Liver (tissue), 9 donors: ENCODE measurements around the gene GALNT10. TPM values are rescaled to one million over a fixed set of nuclear protein-coding genes. Genes with fewer than 3 reads are reported as not detected.

Experiments
- DNase-seq: peaks from one replicate; pipeline ENCODE4 v3.0.0-alpha.2; 2017; ENCODE audit warnings: low spot score
- H3K27ac ChIP-seq, 2 donors: one replicate each; pipeline ENCODE4 v1.7.0; 2013; ENCODE audit warnings: inconsistent platforms in 2 of 2, low read length in 2 of 2, control low read depth in 1 of 2, low read depth in 1 of 2, mild to moderate bottlenecking in 1 of 2
- H3K27me3 ChIP-seq, 4 donors: one replicate each; pipeline versions ENCODE4 v1.6.1 to v1.7.0; 2013; ENCODE audit warnings: low read length in 3 of 4, inconsistent platforms in 1 of 4, mild to moderate bottlenecking in 1 of 4, moderate library complexity in 1 of 4; ENCODE audit not compliant: control insufficient read depth in 4 of 4, insufficient read depth in 4 of 4
- H3K36me3 ChIP-seq, 4 donors: one replicate each; pipeline versions ENCODE4 v1.6.1 to v1.7.0; 2013; ENCODE audit warnings: low read length in 3 of 4, mild to moderate bottlenecking in 3 of 4, low read depth in 1 of 4, moderate library complexity in 1 of 4; ENCODE audit not compliant: control insufficient read depth in 4 of 4, insufficient read depth in 3 of 4
- H3K4me1 ChIP-seq, 4 donors: one replicate each; pipeline versions ENCODE4 v1.6.1 to v1.7.0; 2013; ENCODE audit warnings: low read length in 3 of 4, mild to moderate bottlenecking in 3 of 4, moderate library complexity in 1 of 4; ENCODE audit not compliant: control insufficient read depth in 4 of 4, insufficient read depth in 4 of 4
- H3K4me3 ChIP-seq, 3 donors: one replicate each; pipeline versions ENCODE4 v1.6.1 to v1.7.0; 2013; ENCODE audit warnings: low read length in 3 of 3, control low read depth in 1 of 3, low read depth in 1 of 3, mild to moderate bottlenecking in 1 of 3
- H3K9ac ChIP-seq, 2 donors: one replicate each; pipeline ENCODE4 v1.7.0; 2013; ENCODE audit warnings: low read length in 2 of 2, mild to moderate bottlenecking in 2 of 2, moderate library complexity in 2 of 2, control low read depth in 1 of 2, low read depth in 1 of 2
- H3K9me3 ChIP-seq, 4 donors: one replicate each; pipeline versions ENCODE4 v1.6.1 to v1.7.0; 2013; ENCODE audit warnings: low read length in 3 of 4; ENCODE audit not compliant: control insufficient read depth in 4 of 4
- CTCF ChIP-seq: fragments of 150-350 bp; IDR thresholded peaks from 2 replicates; pipeline ENCODE4 v1.5.1; 2017; ENCODE audit warnings: improper control_type of control experiment, low read depth, low read length; ENCODE audit not compliant: missing input control
- EGR1 ChIP-seq, 2 donors: IDR thresholded peaks; 2 replicates each; pipeline ENCODE4 v1.6.1; 2016 to 2018; ENCODE audit warnings: antibody characterized with exemption in 2 of 2, low read depth in 2 of 2
- FOXA1 ChIP-seq: IDR thresholded peaks from 2 replicates; pipeline ENCODE4 v1.6.1; 2016; ENCODE audit warnings: antibody characterized with exemption
- GABPA ChIP-seq, 2 donors: IDR thresholded peaks in 1 of 2; conservative IDR thresholded peaks in 1 of 2; 2 replicates each; pipeline ENCODE4 v1.6.1; 2016; ENCODE audit warnings: antibody characterized with exemption in 2 of 2, mild to moderate bottlenecking in 1 of 2, moderate library complexity in 1 of 2
- HNF4A ChIP-seq, 2 donors: conservative IDR thresholded peaks; 2 replicates each; pipeline ENCODE4 v1.6.1; 2016; ENCODE audit warnings: antibody characterized with exemption in 2 of 2, mild to moderate bottlenecking in 2 of 2
- HNF4G ChIP-seq: IDR thresholded peaks from 2 replicates; pipeline ENCODE4 v1.6.1; 2016; ENCODE audit warnings: antibody characterized with exemption
- NR2F2 ChIP-seq: IDR thresholded peaks from 2 replicates; pipeline ENCODE4 v1.6.1; 2016; ENCODE audit warnings: antibody characterized with exemption
- RAD21 ChIP-seq, 2 donors: IDR thresholded peaks; 2 replicates each; pipeline ENCODE4 v1.6.1; 2016; ENCODE audit warnings: antibody characterized with exemption in 2 of 2, mild to moderate bottlenecking in 2 of 2
- RXRA ChIP-seq, 2 donors: IDR thresholded peaks; 2 replicates each; pipeline ENCODE4 v1.6.1; 2017 to 2018; ENCODE audit warnings: antibody characterized with exemption in 2 of 2, mild to moderate bottlenecking in 1 of 2
- SP1 ChIP-seq: IDR thresholded peaks from 2 replicates; pipeline ENCODE4 v1.6.1; 2018; ENCODE audit warnings: antibody characterized with exemption, mild to moderate bottlenecking
- TAF1 ChIP-seq: conservative IDR thresholded peaks from 2 replicates; pipeline ENCODE4 v1.6.1; 2016; ENCODE audit warnings: antibody characterized with exemption, mild to moderate bottlenecking
- YY1 ChIP-seq: IDR thresholded peaks from 2 replicates; pipeline ENCODE4 v1.6.1; 2016; ENCODE audit warnings: antibody characterized with exemption, mild to moderate bottlenecking
- WGBS: extraction: QIAGEN DNeasy Blood & Tissue Kit; methylation state at CpG from one replicate; pipeline ENCODE4 v1.1.7; 2013; 5-methylcytosine and 5-hydroxymethylcytosine counted together
- polyA plus RNA-seq, 2 donors: library from polyadenylated mRNA; stranded (reverse) in 1 of 2; unstranded in 1 of 2; fragments of 200-250 nt in 1 of 2; fragments of >200 nt in 1 of 2; fragmentation: Nextera tagmentation in 1 of 2; extraction: Ambion mirVana in 1 of 2; gene quantifications; one replicate each; pipeline versions ENCODE4 v1.2.1 to v1.2.3, GENCODE V29; 2013 to 2015
- total RNA-seq, 2 donors: library from RNA; depleted of rRNA; stranded (reverse); fragments of >200 nt; gene quantifications; one replicate each; pipeline ENCODE4 v1.2.3, GENCODE V29; 2014
- TF ChIP-seq, protein P1 (sequence below): IDR thresholded peaks from 2 replicates; pipeline ENCODE4 v1.6.1; 2016; ENCODE audit warnings: antibody characterized with exemption, mild to moderate bottlenecking
- TF ChIP-seq, protein P2 (sequence below): IDR thresholded peaks from 2 replicates; pipeline ENCODE4 v1.6.1; 2016; ENCODE audit warnings: antibody characterized with exemption
- TF ChIP-seq, protein P3 (sequence below): IDR thresholded peaks from 2 replicates; pipeline ENCODE4 v1.6.1; 2016; ENCODE audit warnings: antibody characterized with exemption
- TF ChIP-seq, protein P4 (sequence below): IDR thresholded peaks from 2 replicates; pipeline ENCODE4 v1.6.1; 2016; ENCODE audit warnings: antibody characterized with exemption
- donor health status: healthy.
- donor health status: healthy.
- donor health status: healthy.
- donor health status: healthy.
- donor health status: healthy.

GALNT10 gene
- total and polyA plus RNA-seq, 4 donors: 1.1 to 17.8 (median 5.3) TPM

DNA sequence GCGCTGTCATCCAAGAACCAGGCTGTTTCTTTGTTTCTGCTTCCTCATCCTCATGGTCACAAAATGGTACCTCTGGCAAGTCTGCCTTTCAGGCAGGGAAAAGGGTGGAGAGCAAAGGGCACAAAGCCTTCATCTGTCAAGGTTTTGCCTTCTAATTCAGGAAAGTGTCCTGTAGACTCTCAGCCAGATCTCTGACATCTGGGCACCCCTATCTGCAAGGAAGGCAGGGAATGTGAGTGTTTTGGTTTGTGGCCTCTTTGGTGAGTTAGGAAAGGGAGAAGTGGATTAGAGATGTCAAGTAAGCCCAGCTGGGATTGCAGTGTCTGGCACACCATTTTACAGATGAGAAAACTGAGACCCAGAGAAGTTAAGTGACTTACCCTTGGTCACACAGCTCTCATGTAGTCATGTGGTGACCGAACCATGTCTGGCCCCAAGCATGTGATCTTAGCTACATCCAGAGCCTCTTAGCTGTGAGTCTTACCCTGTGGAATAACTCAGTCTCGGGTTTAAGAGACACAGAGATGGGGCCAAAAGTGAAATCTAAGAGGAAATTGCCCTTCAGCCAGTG lies 139.6 kb downstream of the GALNT10 start:
- DNase-seq: no peak
- H3K4me3 ChIP-seq: no peak overlapping the region
- H3K9me3 ChIP-seq: no peaks in the 10 kb centered on the region
- H3K4me1 ChIP-seq: peaks cover 0 to 9% (median 0%) of the 10 kb centered on the region in 4 donors
- TF ChIP-seq, protein P1, sequence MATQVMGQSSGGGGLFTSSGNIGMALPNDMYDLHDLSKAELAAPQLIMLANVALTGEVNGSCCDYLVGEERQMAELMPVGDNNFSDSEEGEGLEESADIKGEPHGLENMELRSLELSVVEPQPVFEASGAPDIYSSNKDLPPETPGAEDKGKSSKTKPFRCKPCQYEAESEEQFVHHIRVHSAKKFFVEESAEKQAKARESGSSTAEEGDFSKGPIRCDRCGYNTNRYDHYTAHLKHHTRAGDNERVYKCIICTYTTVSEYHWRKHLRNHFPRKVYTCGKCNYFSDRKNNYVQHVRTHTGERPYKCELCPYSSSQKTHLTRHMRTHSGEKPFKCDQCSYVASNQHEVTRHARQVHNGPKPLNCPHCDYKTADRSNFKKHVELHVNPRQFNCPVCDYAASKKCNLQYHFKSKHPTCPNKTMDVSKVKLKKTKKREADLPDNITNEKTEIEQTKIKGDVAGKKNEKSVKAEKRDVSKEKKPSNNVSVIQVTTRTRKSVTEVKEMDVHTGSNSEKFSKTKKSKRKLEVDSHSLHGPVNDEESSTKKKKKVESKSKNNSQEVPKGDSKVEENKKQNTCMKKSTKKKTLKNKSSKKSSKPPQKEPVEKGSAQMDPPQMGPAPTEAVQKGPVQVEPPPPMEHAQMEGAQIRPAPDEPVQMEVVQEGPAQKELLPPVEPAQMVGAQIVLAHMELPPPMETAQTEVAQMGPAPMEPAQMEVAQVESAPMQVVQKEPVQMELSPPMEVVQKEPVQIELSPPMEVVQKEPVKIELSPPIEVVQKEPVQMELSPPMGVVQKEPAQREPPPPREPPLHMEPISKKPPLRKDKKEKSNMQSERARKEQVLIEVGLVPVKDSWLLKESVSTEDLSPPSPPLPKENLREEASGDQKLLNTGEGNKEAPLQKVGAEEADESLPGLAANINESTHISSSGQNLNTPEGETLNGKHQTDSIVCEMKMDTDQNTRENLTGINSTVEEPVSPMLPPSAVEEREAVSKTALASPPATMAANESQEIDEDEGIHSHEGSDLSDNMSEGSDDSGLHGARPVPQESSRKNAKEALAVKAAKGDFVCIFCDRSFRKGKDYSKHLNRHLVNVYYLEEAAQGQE: no peak
- no peak for TF ChIP-seq HNF4A (conservative IDR thresholded peaks at IDR 0.05)
- no peak for TF ChIP-seq YY1
- no peak for TF ChIP-seq FOXA1
- no peak for TF ChIP-seq TAF1
- 98% methylated on average over 3 of the region's 3 CpGs for WGBS
- no peaks in the 10 kb centered on the region for H3K36me3 ChIP-seq
- H3K9ac ChIP-seq: no peak overlapping the region
- H3K27ac ChIP-seq: no peak overlapping the region
- H3K27me3 ChIP-seq: no peaks in the 10 kb centered on the region

- H3K27me3 ChIP-seq: no peaks in the 10 kb centered on the region
- H3K9me3 ChIP-seq: no peaks in the 10 kb centered on the region
- no peak for TF ChIP-seq NR2F2
- no peak for TF ChIP-seq EGR1 (IDR thresholded peaks at IDR 0.05; ENCODE audit: low read depth in 2 of 2)
- no peak for TF ChIP-seq RAD21 (IDR thresholded peaks at IDR 0.05)
- TF ChIP-seq HNF4G: no peak
- H3K9ac ChIP-seq: no peak overlapping the region
- no peak for DNase-seq
- H3K4me1 ChIP-seq: peaks cover 0 to 9% (median 0%) of the 10 kb centered on the region in 4 donors
- no peak overlapping the region for H3K27ac ChIP-seq
- 98% methylated on average over 2 of the region's 2 CpGs for WGBS
- H3K4me3 ChIP-seq: no peak overlapping the region
- H3K36me3 ChIP-seq: no peaks in the 10 kb centered on the region
These were observed 140.7 kb downstream of the GALNT10 start for GRCh38 chr5:154331232-154331631.

DNA sequence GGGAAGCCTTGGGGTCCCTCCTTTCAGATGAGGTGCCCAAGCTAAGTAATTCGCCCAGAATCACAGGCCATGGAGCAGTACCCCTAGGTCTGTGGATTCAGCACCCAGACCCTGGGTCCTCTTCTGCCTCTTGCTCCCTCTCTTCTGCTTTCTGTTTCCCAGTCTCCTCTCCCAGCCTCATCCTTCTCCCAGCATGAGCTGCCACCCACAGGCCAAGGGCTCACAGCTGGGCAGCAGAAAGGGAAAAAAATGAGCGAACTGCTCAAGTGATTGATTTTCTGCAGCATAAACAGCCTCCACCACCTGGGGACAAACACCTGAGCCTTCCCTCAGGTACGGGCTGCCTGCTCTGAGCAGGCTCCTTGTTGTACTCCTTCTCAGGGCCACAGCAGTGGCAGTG lies 141.4 kb downstream of the GALNT10 start:
- no peaks in the 10 kb centered on the region for H3K9me3 ChIP-seq
- 96% methylated on average over 3 of the region's 3 CpGs for WGBS
- no peak overlapping the region for H3K9ac ChIP-seq
- H3K36me3 ChIP-seq: no peaks in the 10 kb centered on the region
- peaks cover 0 to 9% (median 0%) of the 10 kb centered on the region in 4 donors for H3K4me1 ChIP-seq
- no peaks in the 10 kb centered on the region for H3K27me3 ChIP-seq
- H3K4me3 ChIP-seq: no peak overlapping the region
- DNase-seq: no peak
- no peak overlapping the region for H3K27ac ChIP-seq
- TF ChIP-seq YY1 (no peak), CTCF (no peak), NR2F2 (no peak), SP1 (no peak), HNF4A (conservative IDR thresholded peaks at IDR 0.05) (no peak), RXRA (IDR thresholded peaks at IDR 0.05) (no peak), GABPA (IDR thresholded peaks at IDR 0.05 in 1 of 2, conservative IDR thresholded peaks at IDR 0.05 in 1 of 2) (no peak), TAF1 (no peak), EGR1 (IDR thresholded peaks at IDR 0.05; ENCODE audit: low read depth in 2 of 2) (no peak), RAD21 (IDR thresholded peaks at IDR 0.05) (no peak)
- TF ChIP-seq, protein P1: no peak
- TF ChIP-seq, protein P2, sequence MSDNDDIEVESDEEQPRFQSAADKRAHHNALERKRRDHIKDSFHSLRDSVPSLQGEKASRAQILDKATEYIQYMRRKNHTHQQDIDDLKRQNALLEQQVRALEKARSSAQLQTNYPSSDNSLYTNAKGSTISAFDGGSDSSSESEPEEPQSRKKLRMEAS: no peak
- TF ChIP-seq, protein P3, sequence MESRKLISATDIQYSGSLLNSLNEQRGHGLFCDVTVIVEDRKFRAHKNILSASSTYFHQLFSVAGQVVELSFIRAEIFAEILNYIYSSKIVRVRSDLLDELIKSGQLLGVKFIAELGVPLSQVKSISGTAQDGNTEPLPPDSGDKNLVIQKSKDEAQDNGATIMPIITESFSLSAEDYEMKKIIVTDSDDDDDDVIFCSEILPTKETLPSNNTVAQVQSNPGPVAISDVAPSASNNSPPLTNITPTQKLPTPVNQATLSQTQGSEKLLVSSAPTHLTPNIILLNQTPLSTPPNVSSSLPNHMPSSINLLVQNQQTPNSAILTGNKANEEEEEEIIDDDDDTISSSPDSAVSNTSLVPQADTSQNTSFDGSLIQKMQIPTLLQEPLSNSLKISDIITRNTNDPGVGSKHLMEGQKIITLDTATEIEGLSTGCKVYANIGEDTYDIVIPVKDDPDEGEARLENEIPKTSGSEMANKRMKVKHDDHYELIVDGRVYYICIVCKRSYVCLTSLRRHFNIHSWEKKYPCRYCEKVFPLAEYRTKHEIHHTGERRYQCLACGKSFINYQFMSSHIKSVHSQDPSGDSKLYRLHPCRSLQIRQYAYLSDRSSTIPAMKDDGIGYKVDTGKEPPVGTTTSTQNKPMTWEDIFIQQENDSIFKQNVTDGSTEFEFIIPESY: no peak
- TF ChIP-seq, protein P4, sequence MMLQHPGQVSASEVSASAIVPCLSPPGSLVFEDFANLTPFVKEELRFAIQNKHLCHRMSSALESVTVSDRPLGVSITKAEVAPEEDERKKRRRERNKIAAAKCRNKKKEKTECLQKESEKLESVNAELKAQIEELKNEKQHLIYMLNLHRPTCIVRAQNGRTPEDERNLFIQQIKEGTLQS: no peak
